Measurements from ENCODE around the gene BRD3OS. TPM values are rescaled to one million over a fixed set of nuclear protein-coding genes. Genes with fewer than 3 reads are reported as not detected.

The BRD3OS gene
- total and polyA plus RNA-seq, 2 donors (not counting 3 experiments of a cell fraction or from before 2014, with no cell fraction given): 11.9 to 15.4 TPM

GRCh38 chr9:133976191-133976861 lies 49.0 kb upstream of the BRD3OS start:
- no TSS peak for BruUV-seq (replicated peaks)
- intact Hi-C loops (cut with micrococcal nuclease) (no loop called here), dilution Hi-C loops (cut with MboI; ENCODE audit: extremely low pct_ligation_motif_present, low sequenced_read_pairs) (no loop called here)
- FAIRE-seq: no peak
- ChIA-PET CTCF (no interaction called here), POLR2A (no interaction called here)
- H3K79me2 ChIP-seq (ENCODE audit: control insufficient read depth, insufficient read depth, low read length): peaks cover 96% of the 10 kb centered on the region
- H3K9me3 ChIP-seq (replicated peaks; ENCODE audit: control insufficient read depth, insufficient read depth, low read length): no peaks in the 10 kb centered on the region
- H3K27ac ChIP-seq (ENCODE audit: insufficient read depth, low read depth, low read length): no peak overlapping the region
- no peak for DNase-seq (ENCODE audit: low read depth, low spot score)
- no peak overlapping the region for H3K4me2 ChIP-seq (ENCODE audit: insufficient read depth, low read length)
- H3K4me3 ChIP-seq (replicated peaks in 1 of 3; ENCODE audit: insufficient read depth in 1 of 3, low read depth in 1 of 3, low read length in 3 of 3): no peak overlapping the region
- no peak for TF ChIP-seq EZH2 (IDR thresholded peaks at IDR 0.05; ENCODE audit: borderline replicate concordance, low read depth, low read length, severe bottlenecking)
- TF ChIP-seq, protein P1, sequence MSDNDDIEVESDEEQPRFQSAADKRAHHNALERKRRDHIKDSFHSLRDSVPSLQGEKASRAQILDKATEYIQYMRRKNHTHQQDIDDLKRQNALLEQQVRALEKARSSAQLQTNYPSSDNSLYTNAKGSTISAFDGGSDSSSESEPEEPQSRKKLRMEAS (IDR thresholded peaks at IDR 0.05; ENCODE audit: insufficient read depth, insufficient read length): no peak
- no peak for TF ChIP-seq GATA2 (IDR thresholded peaks at IDR 0.05; ENCODE audit: insufficient read depth, insufficient read length, low read depth, low read length)
- TF ChIP-seq, protein P2, sequence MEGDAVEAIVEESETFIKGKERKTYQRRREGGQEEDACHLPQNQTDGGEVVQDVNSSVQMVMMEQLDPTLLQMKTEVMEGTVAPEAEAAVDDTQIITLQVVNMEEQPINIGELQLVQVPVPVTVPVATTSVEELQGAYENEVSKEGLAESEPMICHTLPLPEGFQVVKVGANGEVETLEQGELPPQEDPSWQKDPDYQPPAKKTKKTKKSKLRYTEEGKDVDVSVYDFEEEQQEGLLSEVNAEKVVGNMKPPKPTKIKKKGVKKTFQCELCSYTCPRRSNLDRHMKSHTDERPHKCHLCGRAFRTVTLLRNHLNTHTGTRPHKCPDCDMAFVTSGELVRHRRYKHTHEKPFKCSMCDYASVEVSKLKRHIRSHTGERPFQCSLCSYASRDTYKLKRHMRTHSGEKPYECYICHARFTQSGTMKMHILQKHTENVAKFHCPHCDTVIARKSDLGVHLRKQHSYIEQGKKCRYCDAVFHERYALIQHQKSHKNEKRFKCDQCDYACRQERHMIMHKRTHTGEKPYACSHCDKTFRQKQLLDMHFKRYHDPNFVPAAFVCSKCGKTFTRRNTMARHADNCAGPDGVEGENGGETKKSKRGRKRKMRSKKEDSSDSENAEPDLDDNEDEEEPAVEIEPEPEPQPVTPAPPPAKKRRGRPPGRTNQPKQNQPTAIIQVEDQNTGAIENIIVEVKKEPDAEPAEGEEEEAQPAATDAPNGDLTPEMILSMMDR (IDR thresholded peaks at IDR 0.05; ENCODE audit: extremely low read depth in 1 of 2, insufficient read depth in 1 of 2, low read depth in 1 of 2, low read length in 2 of 2): no peak
- no peak for TF ChIP-seq MYC (IDR thresholded peaks at IDR 0.05; ENCODE audit: low read depth, low read length)
- no peak for TF ChIP-seq POLR2A (IDR thresholded peaks at IDR 0.05; ENCODE audit: low read depth, low read length)
- no peaks in the 10 kb centered on the region for H3K27me3 ChIP-seq (ENCODE audit: control insufficient read depth in 2 of 2, insufficient read depth in 2 of 2, low read length in 2 of 2)
- H3K36me3 ChIP-seq (ENCODE audit: control insufficient read depth in 2 of 2, extremely low read depth in 1 of 2, insufficient read depth in 2 of 2, low read length in 2 of 2): no peaks in the 10 kb centered on the region
- H3K9ac ChIP-seq (replicated peaks; ENCODE audit: extremely low read depth, insufficient read depth, low read length): no peak overlapping the region
- no peak overlapping the region for H2AFZ ChIP-seq (ENCODE audit: low read depth, low read length)
- H3K9me1 ChIP-seq (replicated peaks; ENCODE audit: control insufficient read depth, extremely low read depth, insufficient read depth, low read length): no peaks in the 10 kb centered on the region
- H4K20me1 ChIP-seq (replicated peaks; ENCODE audit: control insufficient read depth, extremely low read depth, insufficient read depth, low read length): no peaks in the 10 kb centered on the region
- peaks cover 21% of the 10 kb centered on the region for H3K4me1 ChIP-seq (ENCODE audit: control insufficient read depth, extremely low read depth, insufficient read depth, low read length)
